DND-41 (cell line): Measurements from ENCODE around the gene SIGLEC7.
A peak's percentile ranks its signal among the peaks of the same experiment; 100 is the strongest.

Experiments
- ATAC-seq: fragments of 200-7000 bp; cut with Tn5 transposase; 3 replicates; pipeline ENCODE4 v1.9.1; 2021; ENCODE audit warnings: low read depth; ENCODE audit not compliant: insufficient read depth
- DNase-seq: peaks from one replicate; pipeline ENCODE4 v3.0.0-alpha.2; 2020
- H2AFZ ChIP-seq: 2 replicates; pipeline ENCODE4 v1.6.0; 2012; ENCODE audit warnings: low read depth, low read length
- H3K27ac ChIP-seq: 2 replicates; pipeline ENCODE4 v1.5.1; 2012; ENCODE audit warnings: low read length, inconsistent platforms
- H3K27me3 ChIP-seq: fragments of 200-600 bp; sonication (generic); 2 replicates; pipeline ENCODE4 v1.6.0; 2012; ENCODE audit warnings: low read length, mild to moderate bottlenecking, inconsistent platforms; ENCODE audit not compliant: insufficient read depth, poor library complexity
- H3K36me3 ChIP-seq: 2 replicates; pipeline ENCODE4 v1.5.1; 2012; ENCODE audit warnings: low read length, inconsistent platforms; ENCODE audit not compliant: insufficient read depth
- H3K4me1 ChIP-seq: 2 replicates; pipeline ENCODE4 v1.5.1; 2012; ENCODE audit warnings: mild to moderate bottlenecking, low read length; ENCODE audit not compliant: insufficient read depth
- H3K4me2 ChIP-seq: 2 replicates; pipeline ENCODE4 v1.6.0; 2012; ENCODE audit warnings: mild to moderate bottlenecking, moderate library complexity, low read length, inconsistent platforms; ENCODE audit not compliant: insufficient read depth
- H3K4me3 ChIP-seq, 2 experiments: fragments of 200-600 bp in 1 of 2; shearing (Covaris generic) in 1 of 2; 2 replicates each; pipeline ENCODE4 v1.5.1; 2012 to 2016; ENCODE audit warnings: inconsistent platforms in 2 of 2, low read length in 2 of 2, mild to moderate bottlenecking in 2 of 2, low read depth in 1 of 2, moderate library complexity in 1 of 2
- H3K79me2 ChIP-seq: 2 replicates; pipeline ENCODE4 v1.6.0; 2012; ENCODE audit warnings: low read length, inconsistent platforms; ENCODE audit not compliant: insufficient read depth
- H3K9ac ChIP-seq: 2 replicates; pipeline ENCODE4 v1.6.0; 2012; ENCODE audit warnings: low read depth, mild to moderate bottlenecking, inconsistent platforms, low read length, moderate library complexity
- H3K9me3 ChIP-seq: 2 replicates; pipeline ENCODE4 v1.5.1; 2012; ENCODE audit warnings: low read length, moderate library complexity, mild to moderate bottlenecking, inconsistent platforms; ENCODE audit not compliant: insufficient read depth, severe bottlenecking
- H4K20me1 ChIP-seq: 2 replicates; pipeline ENCODE4 v1.6.0; 2012; ENCODE audit warnings: low read length; ENCODE audit not compliant: insufficient read depth
- EZH2 ChIP-seq: IDR thresholded peaks from 3 replicates; pipeline ENCODE4 v1.6.1; 2012; ENCODE audit warnings: borderline replicate concordance, low read depth, mild to moderate bottlenecking, moderate library complexity, low read length, inconsistent platforms; ENCODE audit not compliant: severe bottlenecking
- TF ChIP-seq, protein P1 (sequence below): IDR thresholded peaks from 2 replicates; pipeline ENCODE4 v1.5.1; 2012; ENCODE audit warnings: borderline replicate concordance, low read length, moderate library complexity, mild to moderate bottlenecking; ENCODE audit not compliant: poor library complexity, severe bottlenecking; ENCODE audit errors: extremely low read depth

The SIGLEC7 gene

DNA sequence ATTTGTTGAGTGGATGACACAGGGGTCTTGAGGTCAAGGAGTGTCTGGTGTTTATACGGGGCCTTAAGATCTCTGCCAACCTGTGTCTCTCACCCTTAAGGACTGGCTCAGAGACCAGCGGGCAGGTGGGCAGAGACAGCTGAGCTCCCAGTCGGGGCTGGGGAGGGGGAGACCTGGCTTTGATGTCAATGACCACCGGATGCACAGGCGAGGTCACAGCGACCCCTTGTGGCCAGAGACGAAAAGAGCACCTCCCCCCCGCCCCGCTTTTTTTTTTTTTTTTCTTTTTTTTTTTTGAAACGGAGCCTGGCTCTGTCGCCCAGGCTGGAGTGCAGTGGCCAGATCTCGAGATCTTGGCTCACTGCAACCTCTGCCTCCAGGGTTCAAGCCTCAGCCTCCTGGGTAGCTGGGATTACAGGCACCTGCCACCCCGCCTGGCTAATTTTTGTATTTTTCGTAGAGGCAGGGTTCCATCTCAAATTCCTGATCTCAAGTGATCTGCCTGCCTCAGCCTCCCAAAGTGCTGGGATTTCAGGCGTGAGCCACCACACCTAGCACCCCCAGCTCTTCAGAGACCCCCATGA, 47.3 kb upstream of the SIGLEC7 start:
- no peaks in the 10 kb centered on the region for H3K4me1 ChIP-seq
- no peak overlapping the region for H3K4me3 ChIP-seq
- peak; percentile 27 for DNase-seq
- H3K4me2 ChIP-seq = no peak overlapping the region
- TF ChIP-seq, protein P1, sequence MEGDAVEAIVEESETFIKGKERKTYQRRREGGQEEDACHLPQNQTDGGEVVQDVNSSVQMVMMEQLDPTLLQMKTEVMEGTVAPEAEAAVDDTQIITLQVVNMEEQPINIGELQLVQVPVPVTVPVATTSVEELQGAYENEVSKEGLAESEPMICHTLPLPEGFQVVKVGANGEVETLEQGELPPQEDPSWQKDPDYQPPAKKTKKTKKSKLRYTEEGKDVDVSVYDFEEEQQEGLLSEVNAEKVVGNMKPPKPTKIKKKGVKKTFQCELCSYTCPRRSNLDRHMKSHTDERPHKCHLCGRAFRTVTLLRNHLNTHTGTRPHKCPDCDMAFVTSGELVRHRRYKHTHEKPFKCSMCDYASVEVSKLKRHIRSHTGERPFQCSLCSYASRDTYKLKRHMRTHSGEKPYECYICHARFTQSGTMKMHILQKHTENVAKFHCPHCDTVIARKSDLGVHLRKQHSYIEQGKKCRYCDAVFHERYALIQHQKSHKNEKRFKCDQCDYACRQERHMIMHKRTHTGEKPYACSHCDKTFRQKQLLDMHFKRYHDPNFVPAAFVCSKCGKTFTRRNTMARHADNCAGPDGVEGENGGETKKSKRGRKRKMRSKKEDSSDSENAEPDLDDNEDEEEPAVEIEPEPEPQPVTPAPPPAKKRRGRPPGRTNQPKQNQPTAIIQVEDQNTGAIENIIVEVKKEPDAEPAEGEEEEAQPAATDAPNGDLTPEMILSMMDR = peak; percentile 70
- TF ChIP-seq EZH2 = no peak
- H3K9ac ChIP-seq = no peak overlapping the region
- peaks cover 18% of the 10 kb centered on the region for H3K36me3 ChIP-seq
- H2AFZ ChIP-seq = no peak overlapping the region
- peaks cover 29% of the 10 kb centered on the region for H4K20me1 ChIP-seq
- no peak overlapping the region for H3K27ac ChIP-seq
- no peak for ATAC-seq
- no peaks in the 10 kb centered on the region for H3K9me3 ChIP-seq
- no peaks in the 10 kb centered on the region; the same call in 1 of the 2 replicates for H3K79me2 ChIP-seq
- H3K27me3 ChIP-seq = no peaks in the 10 kb centered on the region

- H3K27me3 ChIP-seq = no peaks in the 10 kb centered on the region
- DNase-seq = no peak
- H3K4me1 ChIP-seq = no peaks in the 10 kb centered on the region
- H2AFZ ChIP-seq = no peak overlapping the region
- H3K9me3 ChIP-seq = no peaks in the 10 kb centered on the region
- TF ChIP-seq EZH2 = no peak
- TF ChIP-seq, protein P1 = peak; percentile 51
- no peak overlapping the region for H3K4me2 ChIP-seq
- peaks cover 36% of the 10 kb centered on the region for H4K20me1 ChIP-seq
- ATAC-seq = 0 out of 3 replicates have a peak, but pooled peaks have one; percentile 33
- H3K9ac ChIP-seq = no peak overlapping the region
- H3K79me2 ChIP-seq = peaks cover 4% of the 10 kb centered on the region
- H3K4me3 ChIP-seq = no peak overlapping the region
- H3K36me3 ChIP-seq = peaks cover 33% of the 10 kb centered on the region
- no peak overlapping the region for H3K27ac ChIP-seq
Measured at GRCh38 chr19:51096473-51097165, 45.5 kb upstream of the SIGLEC7 start.

DNA sequence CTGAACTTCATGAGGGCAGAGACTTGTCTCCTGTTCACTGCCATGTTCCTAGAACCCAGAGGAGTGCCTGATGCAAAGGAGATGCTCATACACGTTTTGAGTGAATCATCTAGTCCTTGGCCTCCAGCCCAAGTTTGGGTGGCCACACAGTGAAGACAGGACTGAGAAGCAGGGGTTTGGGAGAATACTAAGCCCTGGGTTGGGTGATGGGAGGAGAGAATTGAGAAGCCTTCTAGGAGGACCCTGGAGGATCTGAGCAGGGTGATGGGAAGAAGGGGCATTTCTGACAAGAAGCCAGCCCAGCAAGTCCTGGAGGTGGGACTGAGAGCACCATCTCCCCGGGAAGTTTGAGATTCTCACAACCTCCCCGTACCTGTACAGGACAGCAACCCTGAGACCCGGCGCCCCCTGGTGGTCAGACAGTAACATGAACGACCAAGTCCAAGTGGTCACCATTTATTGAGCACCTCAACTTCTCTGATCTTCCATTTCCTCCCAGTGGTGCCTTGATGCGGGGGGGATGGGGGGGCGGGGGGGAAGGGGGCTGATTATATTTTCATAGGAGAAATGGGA, 44.8 kb upstream of the SIGLEC7 start:
- no peak for TF ChIP-seq EZH2
- TF ChIP-seq, protein P1 = peak; percentile 69
- ATAC-seq (peak; percentile 61), DNase-seq (peak; percentile 44)
- H3K27ac ChIP-seq = no peak overlapping the region
- no peak overlapping the region for H3K4me3 ChIP-seq
- H3K27me3 ChIP-seq = no peaks in the 10 kb centered on the region
- no peaks in the 10 kb centered on the region for H3K9me3 ChIP-seq
- no peaks in the 10 kb centered on the region for H3K4me1 ChIP-seq
- H3K4me2 ChIP-seq = no peak overlapping the region
- peaks cover 36% of the 10 kb centered on the region for H4K20me1 ChIP-seq
- peaks cover 5% of the 10 kb centered on the region for H3K79me2 ChIP-seq
- peaks cover 36% of the 10 kb centered on the region for H3K36me3 ChIP-seq
- H3K9ac ChIP-seq = no peak overlapping the region
- H2AFZ ChIP-seq = no peak overlapping the region
